Measurements from ENCODE around the gene HACD4. TPM values are rescaled to one million over a fixed set of nuclear protein-coding genes. Genes with fewer than 3 reads are reported as not detected.

The HACD4 gene
- total and polyA plus RNA-seq, 9 of the 15 experiments (the other 6 are each of a cell fraction or from before 2014, with no cell fraction given), result 0.02 TPM; not detected in 8

GRCh38 chr9:21037278-21037677 lies 5.8 kb upstream of the HACD4 start (continued):
- no peak for TF ChIP-seq RERE (CRISPR knock-in tag; IDR thresholded peaks at IDR 0.05; ENCODE audit: borderline replicate concordance)

GRCh38 chr9:21031808-21032183 lies 356 bp upstream of the HACD4 start:
- H3K9me3 ChIP-seq (replicated peaks; ENCODE audit: control insufficient read depth, insufficient read depth, low read depth, low read length), result no peaks in the 10 kb centered on the region
- ChIA-PET CTCF (ENCODE audit: low intra/inter-chr PET ratio) (no interaction called here), POLR2A (no interaction called here)
- H3K4me3 ChIP-seq, result no peak overlapping the region
- H3K9me1 ChIP-seq (ENCODE audit: control insufficient read depth, insufficient read depth, low read length), result no peaks in the 10 kb centered on the region
- no peak for ATAC-seq
- no peaks in the 10 kb centered on the region for H3K36me3 ChIP-seq (ENCODE audit: control insufficient read depth, insufficient read depth, low read length)
- H3K4me2 ChIP-seq (ENCODE audit: insufficient read depth, low read length), result no peak overlapping the region
- no CpG with 5 or more reads among the region's 22 CpGs for WGBS (ENCODE audit: insufficient coverage, low coverage, missing lambda C conversion rate)
- no peaks in the 10 kb centered on the region for H3K79me2 ChIP-seq (ENCODE audit: control insufficient read depth, insufficient read depth, low read length)
- no peaks in the 10 kb centered on the region for H3K4me1 ChIP-seq (replicated peaks in 1 of 2; ENCODE audit: control insufficient read depth in 2 of 2, insufficient read depth in 2 of 2, low read length in 2 of 2)
- no peak overlapping the region for H2AFZ ChIP-seq (ENCODE audit: low read depth, low read length)
- no peak for DNase-seq (ENCODE audit: extremely low read depth in 1 of 4, low spot score in 3 of 4)
- FAIRE-seq, result no peak
- TF ChIP-seq CREB3L1 (IDR thresholded peaks at IDR 0.05; ENCODE audit: borderline replicate concordance, low read depth), result no peak
- TF ChIP-seq GTF2A2 (tag; IDR thresholded peaks at IDR 0.05), result no peak
- no peak for TF ChIP-seq SAFB2 (IDR thresholded peaks at IDR 0.05; ENCODE audit: borderline replicate concordance, low read depth, low read length, severe bottlenecking)
- no peak for TF ChIP-seq TBL1XR1 (IDR thresholded peaks at IDR 0.05; ENCODE audit: low read length in 2 of 2)
- TF ChIP-seq NKRF (IDR thresholded peaks at IDR 0.05; ENCODE audit: borderline replicate concordance), result no peak
- in situ Hi-C loops (cut with MboI), result no loop called here
- no peak overlapping the region for H3K9ac ChIP-seq (ENCODE audit: insufficient read depth in 1 of 2, low read depth in 2 of 2, low read length in 2 of 2)
- BruUV-seq (replicated peaks), result no TSS peak
- H4K20me1 ChIP-seq (replicated peaks; ENCODE audit: control insufficient read depth, insufficient read depth, low read length), result no peaks in the 10 kb centered on the region
- intact Hi-C loops (cut with micrococcal nuclease), result no loop called here
- no peaks in the 10 kb centered on the region for H3K27me3 ChIP-seq (ENCODE audit: control insufficient read depth in 2 of 2, insufficient read depth in 2 of 2, low read length in 2 of 2)
- H3K27ac ChIP-seq (ENCODE audit: extremely low read depth, low read depth, low read length), result no peak overlapping the region
